Loucy (cell line): ENCODE measurements around the gene APOC4.

Experiments used
- H2AFZ ChIP-seq: fragments of 200-600 bp; sonication (generic); 2 replicates; pipeline ENCODE4 v1.6.0; 2016; ENCODE audit warnings: antibody characterized with exemption, mild to moderate bottlenecking, low read length, moderate library complexity
- H3F3A ChIP-seq: fragments of 200-600 bp; 2 replicates; pipeline ENCODE4 v1.6.0; 2016; ENCODE audit warnings: antibody characterized with exemption, low read depth, mild to moderate bottlenecking
- H3K27me3 ChIP-seq: fragments of 200-600 bp; sonication (generic); 2 replicates; pipeline ENCODE4 v1.6.1; 2014; ENCODE audit warnings: low read length, mild to moderate bottlenecking; ENCODE audit not compliant: insufficient read depth, poor library complexity, severe bottlenecking
- H3K36me3 ChIP-seq: fragments of 200-600 bp; sonication (generic); 2 replicates; pipeline ENCODE4 v1.6.1; 2016; ENCODE audit warnings: low read length; ENCODE audit not compliant: insufficient read depth
- H3K4me1 ChIP-seq: fragments of 200-600 bp; sonication (generic); 2 replicates; pipeline ENCODE4 v1.5.1; 2014; ENCODE audit warnings: low read length, mild to moderate bottlenecking; ENCODE audit not compliant: insufficient read depth, poor library complexity, severe bottlenecking
- H3K4me2 ChIP-seq: fragments of 200-600 bp; sonication (generic); 2 replicates; pipeline ENCODE4 v1.6.0; 2014; ENCODE audit warnings: antibody characterized with exemption, low read length, low read depth, mild to moderate bottlenecking; ENCODE audit not compliant: poor library complexity, severe bottlenecking
- H3K4me3 ChIP-seq: fragments of 200-600 bp; sonication (generic); 2 replicates; pipeline ENCODE4 v1.5.1; 2014; ENCODE audit warnings: low read length, mild to moderate bottlenecking, mixed read lengths; ENCODE audit not compliant: poor library complexity, severe bottlenecking
- H3K79me2 ChIP-seq: fragments of 200-600 bp; sonication (generic); 2 replicates; pipeline ENCODE4 v1.6.1; 2014; ENCODE audit warnings: low read length; ENCODE audit not compliant: insufficient read depth
- H3K9ac ChIP-seq: fragments of 200-600 bp; sonication (generic); 2 replicates; pipeline ENCODE4 v1.6.0; 2014; ENCODE audit warnings: mild to moderate bottlenecking, low read depth, low read length, moderate library complexity; ENCODE audit not compliant: poor library complexity, severe bottlenecking
- H3K9me2 ChIP-seq: fragments of 200-600 bp; sonication (generic); replicated peaks from 2 replicates; pipeline ENCODE4 v1.6.1; 2016; ENCODE audit warnings: low read depth, low read length, mixed read lengths
- H3K9me3 ChIP-seq: fragments of 200-600 bp; sonication (generic); 2 replicates; pipeline ENCODE4 v1.6.1; 2014; ENCODE audit warnings: mild to moderate bottlenecking, antibody characterized with exemption, low read length, low read depth; ENCODE audit not compliant: insufficient read depth
- H4K20me1 ChIP-seq: fragments of 200-600 bp; sonication (generic); 2 replicates; pipeline ENCODE4 v1.6.0; 2014; ENCODE audit warnings: antibody characterized with exemption, low read length, mild to moderate bottlenecking; ENCODE audit not compliant: insufficient read depth, poor library complexity, severe bottlenecking
- EZH2phosphoT487 ChIP-seq: fragments of 200-600 bp; IDR thresholded peaks from 2 replicates; pipeline ENCODE4 v1.6.1; 2018; ENCODE audit warnings: antibody characterized with exemption, mild to moderate bottlenecking, moderate library complexity, borderline replicate concordance
- TF ChIP-seq, protein P1 (sequence below): fragments of 200-600 bp; sonication (generic); conservative IDR thresholded peaks from 2 replicates; pipeline ENCODE4 v1.5.1; 2014; ENCODE audit warnings: mild to moderate bottlenecking, antibody characterized with exemption, low read length

The APOC4 gene

GRCh38 chr19:44894052-44894400 lies 48.0 kb upstream of the APOC4 start:
- TF ChIP-seq EZH2phosphoT487 = no peak
- TF ChIP-seq, protein P1, sequence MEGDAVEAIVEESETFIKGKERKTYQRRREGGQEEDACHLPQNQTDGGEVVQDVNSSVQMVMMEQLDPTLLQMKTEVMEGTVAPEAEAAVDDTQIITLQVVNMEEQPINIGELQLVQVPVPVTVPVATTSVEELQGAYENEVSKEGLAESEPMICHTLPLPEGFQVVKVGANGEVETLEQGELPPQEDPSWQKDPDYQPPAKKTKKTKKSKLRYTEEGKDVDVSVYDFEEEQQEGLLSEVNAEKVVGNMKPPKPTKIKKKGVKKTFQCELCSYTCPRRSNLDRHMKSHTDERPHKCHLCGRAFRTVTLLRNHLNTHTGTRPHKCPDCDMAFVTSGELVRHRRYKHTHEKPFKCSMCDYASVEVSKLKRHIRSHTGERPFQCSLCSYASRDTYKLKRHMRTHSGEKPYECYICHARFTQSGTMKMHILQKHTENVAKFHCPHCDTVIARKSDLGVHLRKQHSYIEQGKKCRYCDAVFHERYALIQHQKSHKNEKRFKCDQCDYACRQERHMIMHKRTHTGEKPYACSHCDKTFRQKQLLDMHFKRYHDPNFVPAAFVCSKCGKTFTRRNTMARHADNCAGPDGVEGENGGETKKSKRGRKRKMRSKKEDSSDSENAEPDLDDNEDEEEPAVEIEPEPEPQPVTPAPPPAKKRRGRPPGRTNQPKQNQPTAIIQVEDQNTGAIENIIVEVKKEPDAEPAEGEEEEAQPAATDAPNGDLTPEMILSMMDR = no peak
- Histone ChIP-seq H3K4me3 (no peak overlapping the region), H4K20me1 (peaks cover 15% of the 10 kb centered on the region), H3F3A (no peaks in the 10 kb centered on the region), H3K36me3 (peaks cover 42% of the 10 kb centered on the region; the same call in 1 of the 2 replicates), H3K9ac (no peak overlapping the region), H3K9me3 (no peaks in the 10 kb centered on the region), H3K79me2 (peaks cover 41% of the 10 kb centered on the region), H3K27me3 (no peaks in the 10 kb centered on the region), H3K9me2 (no peaks in the 10 kb centered on the region), H3K4me1 (peaks cover 24% of the 10 kb centered on the region), H3K4me2 (no peak overlapping the region), H2AFZ (no peak overlapping the region)

GRCh38 chr19:44894946-44895345 lies 47.1 kb upstream of the APOC4 start:
- Histone ChIP-seq H2AFZ (no peak overlapping the region), H3K9me3 (no peaks in the 10 kb centered on the region), H3K4me1 (peaks cover 19% of the 10 kb centered on the region), H3F3A (no peaks in the 10 kb centered on the region), H3K9me2 (no peaks in the 10 kb centered on the region), H3K36me3 (peaks cover 44% of the 10 kb centered on the region; the same call in 1 of the 2 replicates), H3K4me2 (no peak overlapping the region), H4K20me1 (peaks cover 15% of the 10 kb centered on the region), H3K27me3 (no peaks in the 10 kb centered on the region), H3K4me3 (no peak overlapping the region), H3K79me2 (peaks cover 41% of the 10 kb centered on the region), H3K9ac (no peak overlapping the region)
- TF ChIP-seq, protein P1 = no peak
- no peak for TF ChIP-seq EZH2phosphoT487

DNA sequence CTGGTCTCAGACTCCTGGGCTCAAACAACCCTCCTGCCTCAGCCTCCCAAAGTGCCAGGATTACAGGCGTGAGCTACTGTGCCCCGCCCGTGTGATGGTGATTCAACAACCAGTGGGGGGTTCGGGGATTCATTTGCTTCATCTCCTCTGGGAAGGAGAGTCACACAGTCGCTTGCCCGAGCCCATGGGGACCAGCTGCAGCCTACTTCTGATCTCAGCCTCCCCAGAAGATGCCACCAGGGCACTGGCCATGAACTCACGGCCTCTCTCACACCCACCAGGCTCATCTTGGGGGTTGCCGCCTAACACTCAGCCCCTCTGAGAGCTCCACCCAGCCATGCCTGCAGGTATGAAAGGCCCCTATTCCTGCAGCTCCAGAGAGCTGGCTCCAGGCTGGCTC lies 44.2 kb upstream of the APOC4 start:
- H3F3A ChIP-seq = no peaks in the 10 kb centered on the region
- no peak overlapping the region for H3K4me3 ChIP-seq
- H2AFZ ChIP-seq = no peak overlapping the region
- no peaks in the 10 kb centered on the region for H3K9me2 ChIP-seq
- peaks cover 2% of the 10 kb centered on the region for H4K20me1 ChIP-seq
- peaks cover 4% of the 10 kb centered on the region for H3K4me1 ChIP-seq
- no peak for TF ChIP-seq EZH2phosphoT487
- TF ChIP-seq, protein P1 = no peak
- no peaks in the 10 kb centered on the region for H3K9me3 ChIP-seq
- H3K36me3 ChIP-seq = peaks cover 60% of the 10 kb centered on the region; the same call in 1 of the 2 replicates
- no peak overlapping the region for H3K4me2 ChIP-seq
- H3K27me3 ChIP-seq = no peaks in the 10 kb centered on the region
- peaks cover 25% of the 10 kb centered on the region for H3K79me2 ChIP-seq
- no peak overlapping the region for H3K9ac ChIP-seq
